ENCODE results near the gene ZNF546.

Gene ZNF546

DNA sequence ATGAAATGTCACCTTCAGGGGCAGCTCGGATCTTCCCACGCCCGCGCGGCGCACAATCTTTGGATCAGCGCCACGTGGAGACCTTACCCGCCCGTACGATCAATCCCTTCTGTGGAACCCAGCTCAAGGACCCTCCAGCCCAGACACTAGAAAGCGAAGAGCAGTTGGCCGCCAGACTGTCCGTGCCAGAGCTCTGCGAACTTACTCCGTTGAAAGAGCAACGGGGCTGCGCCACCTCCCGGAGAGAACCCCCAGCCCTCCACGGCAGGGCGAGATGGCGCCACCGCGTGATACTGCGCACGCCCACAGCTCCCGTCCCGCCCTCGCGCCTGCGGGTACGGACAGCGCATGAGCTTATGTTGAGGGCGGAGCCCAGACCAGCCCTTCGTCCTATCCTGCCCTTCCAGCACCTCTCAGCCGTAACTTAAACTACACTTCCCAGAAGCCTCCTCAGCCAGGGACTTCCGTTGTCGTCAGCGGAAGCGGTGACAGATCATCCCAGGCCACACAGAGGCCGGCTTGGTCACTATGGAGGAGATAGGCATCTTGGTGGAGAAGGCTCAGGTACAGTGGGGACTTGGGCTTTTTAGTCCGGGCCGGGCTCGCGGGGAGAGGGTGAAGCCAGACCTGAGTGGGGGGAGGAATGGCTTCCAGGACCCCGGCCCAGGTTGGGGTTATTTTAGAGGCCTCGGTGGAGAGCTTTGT, 26.0 kb upstream of the ZNF546 start, which contains the start of gene PSMC4:
Gene PSMC4, plus strand, starts transcription at position 491 of the 705 bp plus-strand sequence. Its CDS starts 38 bp downstream, at position 529.
- TF ChIP-seq, protein P1, sequence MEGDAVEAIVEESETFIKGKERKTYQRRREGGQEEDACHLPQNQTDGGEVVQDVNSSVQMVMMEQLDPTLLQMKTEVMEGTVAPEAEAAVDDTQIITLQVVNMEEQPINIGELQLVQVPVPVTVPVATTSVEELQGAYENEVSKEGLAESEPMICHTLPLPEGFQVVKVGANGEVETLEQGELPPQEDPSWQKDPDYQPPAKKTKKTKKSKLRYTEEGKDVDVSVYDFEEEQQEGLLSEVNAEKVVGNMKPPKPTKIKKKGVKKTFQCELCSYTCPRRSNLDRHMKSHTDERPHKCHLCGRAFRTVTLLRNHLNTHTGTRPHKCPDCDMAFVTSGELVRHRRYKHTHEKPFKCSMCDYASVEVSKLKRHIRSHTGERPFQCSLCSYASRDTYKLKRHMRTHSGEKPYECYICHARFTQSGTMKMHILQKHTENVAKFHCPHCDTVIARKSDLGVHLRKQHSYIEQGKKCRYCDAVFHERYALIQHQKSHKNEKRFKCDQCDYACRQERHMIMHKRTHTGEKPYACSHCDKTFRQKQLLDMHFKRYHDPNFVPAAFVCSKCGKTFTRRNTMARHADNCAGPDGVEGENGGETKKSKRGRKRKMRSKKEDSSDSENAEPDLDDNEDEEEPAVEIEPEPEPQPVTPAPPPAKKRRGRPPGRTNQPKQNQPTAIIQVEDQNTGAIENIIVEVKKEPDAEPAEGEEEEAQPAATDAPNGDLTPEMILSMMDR (conservative IDR thresholded peaks at IDR 0.05; ENCODE audit: low read depth, low read length) = peak; percentile 92
- peak within 1 kb of the TSS; percentile 76 for H3K4me3 ChIP-seq (ENCODE audit: low read depth, low read length)
- peak; percentile 100 for DNase-seq (ENCODE audit: low read depth)

DNA sequence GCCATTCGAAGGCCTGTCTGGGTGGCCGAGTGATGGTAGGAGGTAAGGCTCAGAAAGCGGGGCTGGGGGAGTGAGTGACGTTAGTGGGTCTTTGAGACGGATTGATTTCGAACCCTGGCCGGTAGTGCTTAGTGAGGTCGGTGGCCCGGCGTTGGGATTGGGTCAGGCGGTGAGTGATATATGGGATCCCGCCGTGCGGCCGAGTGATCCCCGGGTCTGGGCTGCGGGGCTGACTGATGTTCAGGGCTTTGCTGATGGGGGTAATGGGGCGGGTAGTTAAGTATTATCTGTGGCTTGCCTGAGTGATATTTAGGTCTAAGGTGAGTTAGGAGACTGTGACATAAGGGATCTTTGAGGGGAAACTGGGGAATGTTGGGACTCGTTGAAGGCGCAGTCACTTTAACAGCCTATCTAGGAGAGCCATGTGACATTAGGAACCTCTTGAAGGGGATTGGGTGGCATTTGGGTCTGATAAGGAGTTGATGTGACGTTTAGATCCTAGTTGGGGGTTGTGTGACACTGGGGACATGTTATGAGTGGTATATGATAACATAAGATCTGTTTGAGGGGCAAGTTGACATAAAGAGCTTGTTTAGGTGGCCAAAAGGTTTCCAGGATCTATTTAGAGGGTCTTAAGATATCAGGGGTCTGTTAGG, 25.4 kb upstream of the ZNF546 start:
- peak overlapping the region; percentile 76 for H3K4me3 ChIP-seq (ENCODE audit: low read depth, low read length)
- TF ChIP-seq, protein P1 (conservative IDR thresholded peaks at IDR 0.05; ENCODE audit: low read depth, low read length) = no peak
- DNase-seq (ENCODE audit: low read depth) = no peak

DNA sequence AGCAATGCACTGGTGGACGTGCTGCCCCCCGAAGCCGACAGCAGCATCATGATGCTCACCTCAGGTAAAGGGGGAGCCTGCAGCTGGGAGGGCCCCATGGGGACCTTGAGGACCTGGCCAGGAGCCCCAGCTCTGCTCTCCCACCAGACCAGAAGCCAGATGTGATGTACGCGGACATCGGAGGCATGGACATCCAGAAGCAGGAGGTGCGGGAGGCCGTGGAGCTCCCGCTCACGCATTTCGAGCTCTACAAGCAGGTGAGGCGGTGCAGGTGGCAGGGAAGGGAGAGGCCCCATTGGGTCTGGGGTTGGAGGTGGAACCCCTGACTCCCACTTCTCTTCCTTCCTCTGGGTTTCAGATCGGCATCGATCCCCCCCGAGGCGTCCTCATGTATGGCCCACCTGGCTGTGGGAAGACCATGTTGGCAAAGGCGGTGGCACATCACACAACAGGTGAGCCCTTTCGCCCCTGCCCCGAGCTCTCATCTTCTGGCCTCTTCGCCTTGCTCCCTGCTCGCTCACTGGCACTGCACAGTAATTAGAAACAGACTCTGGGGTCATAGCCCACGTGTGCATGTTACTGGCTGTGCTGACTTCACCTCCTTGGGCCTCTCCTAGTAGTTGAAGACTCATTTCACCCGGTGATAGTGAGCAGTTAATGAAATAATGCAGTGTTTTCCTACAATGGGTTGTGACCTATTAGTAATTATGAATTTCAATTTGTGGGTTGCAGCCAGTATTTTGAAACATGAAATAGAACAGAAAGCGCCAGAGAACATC, 22.3 kb upstream of the ZNF546 start:
- DNase-seq (ENCODE audit: low read depth) = no peak
- TF ChIP-seq, protein P1 (conservative IDR thresholded peaks at IDR 0.05; ENCODE audit: low read depth, low read length) = no peak
- H3K4me3 ChIP-seq (ENCODE audit: low read depth, low read length) = no peak overlapping the region

DNA sequence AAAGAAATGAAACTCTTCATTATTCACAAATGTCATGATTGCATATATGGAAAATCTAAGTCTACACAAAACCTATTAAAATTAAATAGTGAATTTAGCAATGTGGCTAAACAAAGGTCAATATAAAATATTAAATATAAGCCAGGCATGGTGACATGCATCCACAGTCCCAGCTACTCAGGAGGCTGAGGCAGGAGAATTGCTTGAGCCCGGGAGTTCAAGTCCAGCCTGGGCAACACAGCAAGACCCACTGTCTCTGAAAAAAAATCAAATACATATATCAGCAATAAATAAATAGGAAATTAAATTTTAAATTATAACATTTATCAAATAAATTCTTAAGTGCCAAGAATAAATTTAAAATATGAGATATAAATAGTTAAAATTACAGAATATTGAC, 14.0 kb upstream of the ZNF546 start:
- TF ChIP-seq, protein P1 (conservative IDR thresholded peaks at IDR 0.05; ENCODE audit: low read depth, low read length) = no peak
- no peak overlapping the region for H3K4me3 ChIP-seq (ENCODE audit: low read depth, low read length)
- DNase-seq (ENCODE audit: low read depth) = no peak

DNA sequence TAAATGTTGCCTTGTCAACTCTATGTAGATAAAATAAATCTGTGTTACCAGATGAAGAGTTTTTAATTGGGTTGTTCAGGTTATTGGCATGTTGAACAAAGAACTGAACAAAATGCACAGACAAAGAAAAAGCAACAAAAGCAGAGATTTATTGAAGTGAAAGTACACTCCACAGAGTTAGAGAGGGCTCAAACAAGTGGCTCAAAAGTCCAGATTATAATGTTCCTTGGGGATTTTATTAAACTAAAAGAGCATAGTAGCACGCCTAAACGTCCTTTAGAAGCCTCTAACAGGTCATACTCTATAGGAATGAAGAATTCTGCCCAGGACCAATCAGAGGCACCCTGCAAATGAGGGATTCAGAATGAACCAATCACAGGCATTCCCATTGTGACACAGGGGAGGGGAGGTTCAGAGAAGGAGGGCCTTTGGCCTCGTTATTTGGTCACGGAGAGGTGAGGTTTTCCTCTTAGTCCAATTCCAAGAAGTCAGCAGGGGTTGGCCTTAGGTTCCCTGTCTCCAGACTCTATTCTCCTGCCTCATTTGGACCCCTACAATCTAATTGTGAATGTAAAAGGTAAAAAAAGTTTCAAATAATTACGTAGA, 13.1 kb upstream of the ZNF546 start:
- no peak for DNase-seq (ENCODE audit: low read depth)
- no peak overlapping the region for H3K4me3 ChIP-seq (ENCODE audit: low read depth, low read length)
- TF ChIP-seq, protein P1 (conservative IDR thresholded peaks at IDR 0.05; ENCODE audit: low read depth, low read length) = no peak

DNA sequence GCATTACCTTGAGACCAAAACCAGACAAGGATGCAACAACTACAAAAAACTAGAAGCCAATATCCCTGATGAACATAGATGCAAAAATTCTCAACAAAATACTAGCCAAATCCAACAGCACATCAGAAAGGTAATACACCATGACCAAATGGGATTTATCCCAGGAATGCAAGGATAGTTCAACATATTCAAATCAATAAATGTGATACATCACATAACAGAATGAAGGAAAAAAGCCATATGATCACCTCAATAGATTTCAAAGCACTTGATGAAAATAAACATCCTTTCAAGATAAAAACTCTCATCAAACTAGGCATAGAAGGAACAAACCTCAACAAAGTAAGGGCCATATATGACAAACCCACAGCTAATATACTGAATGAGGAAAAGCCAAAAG, 10.2 kb upstream of the ZNF546 start:
- H3K4me3 ChIP-seq (ENCODE audit: low read depth, low read length) = no peak overlapping the region
- TF ChIP-seq, protein P1 (conservative IDR thresholded peaks at IDR 0.05; ENCODE audit: low read depth, low read length) = no peak
- DNase-seq (ENCODE audit: low read depth) = no peak

All from choroid plexus epithelial cell (primary cell).